HG03558 (cell line): Measurements from ENCODE around the gene HCRTR2.

Experiments
- ATAC-seq: cut with Tn5 transposase; IDR thresholded peaks from one replicate; pipeline ENCODE4 v1.9.1; 2021; ENCODE audit warnings: moderate number of reproducible peaks; ENCODE audit not compliant: unreplicated experiment; ENCODE audit errors: extremely low read depth

The HCRTR2 gene

DNA sequence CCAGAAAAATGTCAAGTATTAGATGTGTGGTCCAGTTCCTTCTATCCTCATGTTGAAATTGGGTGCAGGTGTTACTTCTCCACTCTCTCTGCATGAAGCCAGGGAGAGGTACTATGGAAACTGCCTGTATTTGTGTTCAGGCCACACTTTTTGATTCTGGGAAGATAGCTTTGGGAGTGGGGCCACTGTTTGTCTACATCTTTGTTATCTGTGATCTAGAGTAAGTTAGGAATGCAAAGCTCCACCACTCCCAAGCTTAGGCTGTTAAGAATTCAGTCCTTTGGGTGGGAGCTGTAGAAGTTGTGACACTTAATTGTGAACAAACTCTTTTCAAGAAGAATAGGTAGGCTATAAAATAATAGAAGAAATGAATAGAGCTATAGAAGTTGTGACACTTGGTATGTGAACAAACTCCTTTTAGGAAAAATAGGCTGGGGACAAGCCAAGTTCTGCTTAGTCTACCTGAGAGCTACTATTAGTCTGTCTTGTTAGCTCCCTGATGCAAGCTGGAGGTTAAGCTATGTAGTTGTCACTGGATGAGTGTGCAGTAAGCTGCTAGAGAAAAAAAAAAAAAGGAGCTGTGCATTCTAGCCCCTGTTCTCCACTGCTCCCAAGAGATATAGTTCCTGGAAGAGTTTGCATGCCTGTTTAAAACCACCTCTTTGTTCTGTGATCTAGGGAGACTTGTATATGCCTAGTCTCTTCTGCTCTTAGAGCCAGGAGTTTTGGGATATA lies 145.8 kb downstream of the HCRTR2 start:
- ATAC-seq, result no peak

DNA sequence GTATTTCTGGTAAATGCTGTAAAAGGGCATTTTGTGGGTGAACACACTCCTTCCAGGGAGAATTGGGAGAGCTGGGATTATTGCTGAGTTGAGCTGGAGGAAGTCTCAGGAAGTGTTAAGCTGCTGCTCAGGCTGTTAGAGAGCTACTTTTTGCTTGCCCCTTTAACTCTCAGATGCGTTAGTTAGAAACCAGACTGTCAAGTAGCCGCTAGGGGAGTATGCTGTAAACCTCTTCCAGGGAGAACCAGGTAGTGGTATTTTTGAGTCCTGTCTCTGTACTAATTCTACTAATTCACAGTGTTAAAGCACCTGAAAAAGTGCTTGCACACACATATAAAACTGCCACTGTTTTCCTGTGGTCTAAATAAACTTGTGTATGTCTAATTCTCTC lies 146.4 kb downstream of the HCRTR2 start:
- ATAC-seq, result no peak

DNA sequence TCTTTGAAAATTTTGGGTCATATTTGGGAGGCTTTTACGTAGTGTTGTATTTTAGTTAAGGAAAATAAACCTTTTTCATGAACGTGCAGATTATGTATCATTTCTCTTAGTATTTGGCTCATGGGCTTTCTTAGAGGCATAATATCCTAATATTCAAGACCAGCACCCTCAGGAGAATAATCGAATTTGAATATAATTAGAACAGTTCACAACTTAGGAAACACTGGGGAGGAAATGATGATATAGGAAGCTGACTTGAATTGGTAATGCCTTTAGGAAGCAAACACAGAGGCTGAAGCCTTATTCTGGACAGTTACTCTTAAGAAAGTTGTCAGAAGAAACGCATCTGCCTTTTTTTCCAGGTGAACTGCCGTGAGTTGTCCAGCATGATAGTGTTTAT lies 152.9 kb downstream of the HCRTR2 start, which contains the start of gene GFRAL:
GFRAL (plus strand) TSS at position 301 of the 400 bp plus-strand sequence; CDS start at position 387, 86 bp downstream.
- ATAC-seq, result no peak
